Heart left ventricle (tissue), 13 donors: ENCODE data around the gene HMGCS2.

Experiments
- POLR2A ChIP-seq, 2 donors: fragments of 450-650 bp; IDR thresholded peaks; one replicate each; pipeline ENCODE4 v1.6.1; 2017; ENCODE audit warnings: antibody characterized with exemption in 2 of 2, mild to moderate bottlenecking in 2 of 2, moderate library complexity in 2 of 2
- TF ChIP-seq, protein P1 (sequence below), 12 donors: fragments of 200-600 bp; sonication (generic) in 4 of 12; IDR thresholded peaks; one replicate each; pipeline versions ENCODE4 v1.5.0 to v1.8.0; 2018 to 2022; ENCODE audit warnings: antibody characterized with exemption in 12 of 12, mild to moderate bottlenecking in 5 of 12
- donor health status: ischemic (EF 13 %, LVEDD 7.1; RV severe dilation, severe dysfunction).
- donor health status: DM: no; HTN: yes; CAD: no.
- donor health status: DM: no; HTN: no; CAD: no.
- donor health status: ischemic (EF 25% LVEDD 6.9; RV normal size, moderate dysfunction).
- donor health status: ischemic (EF 25% LVEDD 5.7; RV mildly dilated, moderate dysfunction).
- donor health status: ischemic (EF 35%, LVEDD 5.7; RV mildly dilated, moderate dysfunction).
- donor health status: nonischemic (EF 11% LVEDD 7.7; RV severe dilation, severe dysfunction).
- donor health status: DM: yes; HTN: yes; CAD: no.
- donor health status: PGD.
- donor health status: ischemic (EF 29% LVEDD 5.4; RV normal size, mild dysfunction).
- donor health status: nonischemic (EF 23%, LVEDD 6.1; RV moderate dilation, normal function).

DNA sequence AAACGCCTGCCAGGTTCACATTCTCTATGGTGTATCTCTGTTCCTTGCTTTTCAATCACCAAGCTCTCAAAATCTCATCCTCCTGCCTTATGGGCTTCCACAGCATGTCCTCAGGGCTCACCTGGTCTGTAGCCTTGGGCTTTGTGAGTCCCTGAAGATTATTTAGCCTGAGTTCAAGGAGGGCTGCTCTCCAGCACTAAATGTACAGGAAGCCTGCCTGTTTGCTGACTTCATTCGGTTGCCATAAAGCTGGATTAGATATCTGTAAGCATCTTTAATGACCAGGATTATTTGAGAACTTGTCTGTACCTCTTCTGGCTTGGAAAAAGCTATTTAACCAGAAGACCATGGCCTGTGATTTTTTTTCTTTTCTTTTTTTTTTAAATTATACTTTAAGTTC lies 49.5 kb upstream of the HMGCS2 start:
- TF ChIP-seq, protein P1, sequence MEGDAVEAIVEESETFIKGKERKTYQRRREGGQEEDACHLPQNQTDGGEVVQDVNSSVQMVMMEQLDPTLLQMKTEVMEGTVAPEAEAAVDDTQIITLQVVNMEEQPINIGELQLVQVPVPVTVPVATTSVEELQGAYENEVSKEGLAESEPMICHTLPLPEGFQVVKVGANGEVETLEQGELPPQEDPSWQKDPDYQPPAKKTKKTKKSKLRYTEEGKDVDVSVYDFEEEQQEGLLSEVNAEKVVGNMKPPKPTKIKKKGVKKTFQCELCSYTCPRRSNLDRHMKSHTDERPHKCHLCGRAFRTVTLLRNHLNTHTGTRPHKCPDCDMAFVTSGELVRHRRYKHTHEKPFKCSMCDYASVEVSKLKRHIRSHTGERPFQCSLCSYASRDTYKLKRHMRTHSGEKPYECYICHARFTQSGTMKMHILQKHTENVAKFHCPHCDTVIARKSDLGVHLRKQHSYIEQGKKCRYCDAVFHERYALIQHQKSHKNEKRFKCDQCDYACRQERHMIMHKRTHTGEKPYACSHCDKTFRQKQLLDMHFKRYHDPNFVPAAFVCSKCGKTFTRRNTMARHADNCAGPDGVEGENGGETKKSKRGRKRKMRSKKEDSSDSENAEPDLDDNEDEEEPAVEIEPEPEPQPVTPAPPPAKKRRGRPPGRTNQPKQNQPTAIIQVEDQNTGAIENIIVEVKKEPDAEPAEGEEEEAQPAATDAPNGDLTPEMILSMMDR (IDR thresholded peaks at IDR 0.05) = no peak
- no peak for TF ChIP-seq POLR2A (IDR thresholded peaks at IDR 0.05)
